NCI-H2171 treated with DMSO at 0.1 percent for 48 hours (cell line): ENCODE data around the gene CYBA.

Experiments
- DNase-seq: peaks from one replicate; lab custom pipeline; 2025; lab: John Stamatoyannopoulos, UW

The CYBA gene

GRCh38 chr16:88661468-88661867, 10.6 kb upstream of the CYBA start:
- DNase-seq: no peak

GRCh38 chr16:88659160-88659559, 8.3 kb upstream of the CYBA start:
- no peak for DNase-seq

- DNase-seq: peak; percentile 40
Observed at GRCh38 chr16:88658714-88659113, 7.9 kb upstream of the CYBA start.

GRCh38 chr16:88657371-88657770, 6.5 kb upstream of the CYBA start:
- DNase-seq: no peak

- no peak for DNase-seq
Observed at GRCh38 chr16:88656291-88656980, 5.6 kb upstream of the CYBA start.

GRCh38 chr16:88655733-88656281, 5.0 kb upstream of the CYBA start:
- DNase-seq: no peak

- no peak for DNase-seq
Observed at GRCh38 chr16:88655053-88655732, 4.3 kb upstream of the CYBA start.

DNA sequence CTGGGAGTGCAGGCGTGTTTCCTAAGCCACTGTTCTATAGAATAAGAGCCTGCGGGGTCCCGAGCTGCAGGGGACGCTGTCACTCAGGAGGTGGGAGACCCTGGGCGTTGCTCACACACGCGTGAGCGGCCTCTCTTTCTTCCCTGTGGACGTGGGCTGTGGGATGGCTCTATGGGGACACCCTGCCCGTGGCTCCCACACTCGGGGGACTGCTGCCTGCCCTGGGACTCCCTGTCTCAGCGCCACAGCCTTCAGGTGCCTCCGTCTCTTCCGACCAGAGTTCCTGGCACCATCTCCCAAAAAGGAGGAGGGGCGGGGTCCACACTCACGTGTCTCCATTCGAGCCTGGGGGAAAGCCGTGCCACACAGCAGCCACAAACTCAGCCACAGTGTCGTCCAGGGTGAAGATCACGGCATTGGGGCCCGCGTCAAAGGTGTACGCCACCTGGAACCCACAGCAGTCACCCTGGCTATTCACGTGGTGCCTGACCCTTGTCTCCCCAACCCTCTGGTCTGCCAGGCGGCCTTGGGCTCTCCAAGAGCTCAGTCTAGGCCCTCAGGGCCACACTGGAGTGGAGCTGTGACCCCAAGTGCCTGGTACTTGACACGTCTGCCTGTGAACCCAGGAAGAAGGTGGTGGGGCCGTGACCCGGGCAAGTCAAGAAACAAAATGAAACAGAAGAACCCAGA, 3.7 kb upstream of the CYBA start:
- no peak for DNase-seq

DNA sequence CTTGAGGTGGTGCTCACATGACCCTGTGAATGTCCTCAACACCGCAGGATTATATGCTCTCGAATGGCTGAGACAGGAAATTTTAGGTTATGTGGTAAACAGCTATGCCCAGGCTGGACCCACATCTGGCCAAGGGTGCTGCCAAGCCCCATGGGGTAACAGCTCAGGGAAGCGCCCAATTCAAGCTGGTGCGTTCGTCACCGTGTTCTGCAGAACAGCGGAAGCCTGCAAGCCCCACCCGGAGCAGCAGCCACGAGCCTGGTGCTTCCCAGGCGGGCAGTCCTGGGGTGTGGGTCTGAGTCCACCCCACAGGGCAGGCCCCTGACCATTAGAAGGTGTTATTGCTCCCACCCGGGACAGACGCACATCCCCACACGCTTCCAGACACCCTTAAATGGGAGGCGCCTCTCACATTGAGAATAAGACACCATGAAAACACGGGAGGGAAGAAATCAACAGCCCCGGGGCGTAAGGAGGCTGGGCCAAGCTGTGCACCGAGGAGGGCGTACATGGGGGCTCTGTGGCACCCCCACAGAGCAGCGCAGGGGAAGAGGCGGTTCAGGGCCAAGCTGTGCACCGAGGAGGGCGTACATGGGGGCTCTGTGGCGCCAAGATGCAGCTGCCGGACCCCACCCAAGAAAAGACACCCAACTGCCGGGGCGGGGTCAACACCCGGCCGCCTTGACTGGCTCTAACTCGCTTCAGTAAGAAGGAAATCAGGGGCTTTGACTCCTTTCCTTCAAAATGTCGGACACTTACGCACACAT, 2.9 kb upstream of the CYBA start:
- no peak for DNase-seq

DNA sequence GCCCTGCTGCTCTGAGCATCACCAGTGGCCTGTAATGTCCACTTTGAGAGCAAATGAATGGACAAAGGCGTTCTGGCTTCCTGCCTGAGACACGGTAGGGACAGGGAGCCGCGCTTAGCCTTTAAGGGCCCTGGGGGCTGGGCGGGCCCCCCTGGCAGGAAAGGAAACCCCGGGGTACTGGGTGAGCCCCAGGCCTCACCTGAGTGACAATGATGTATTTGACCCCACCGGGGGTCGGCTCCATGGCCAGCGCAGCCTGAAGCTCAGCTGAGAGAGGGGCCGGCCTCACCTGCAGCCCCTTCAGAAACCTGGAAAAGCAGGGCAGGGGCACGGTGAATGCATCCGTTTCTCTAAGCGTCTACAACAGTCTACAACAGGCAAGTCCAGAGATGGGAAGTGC, 2.2 kb upstream of the CYBA start:
- DNase-seq: no peak

GRCh38 chr16:88652762-88653063, 1.9 kb upstream of the CYBA start:
- DNase-seq: no peak

GRCh38 chr16:88651989-88652761, 1.3 kb upstream of the CYBA start:
- DNase-seq: no peak

DNA sequence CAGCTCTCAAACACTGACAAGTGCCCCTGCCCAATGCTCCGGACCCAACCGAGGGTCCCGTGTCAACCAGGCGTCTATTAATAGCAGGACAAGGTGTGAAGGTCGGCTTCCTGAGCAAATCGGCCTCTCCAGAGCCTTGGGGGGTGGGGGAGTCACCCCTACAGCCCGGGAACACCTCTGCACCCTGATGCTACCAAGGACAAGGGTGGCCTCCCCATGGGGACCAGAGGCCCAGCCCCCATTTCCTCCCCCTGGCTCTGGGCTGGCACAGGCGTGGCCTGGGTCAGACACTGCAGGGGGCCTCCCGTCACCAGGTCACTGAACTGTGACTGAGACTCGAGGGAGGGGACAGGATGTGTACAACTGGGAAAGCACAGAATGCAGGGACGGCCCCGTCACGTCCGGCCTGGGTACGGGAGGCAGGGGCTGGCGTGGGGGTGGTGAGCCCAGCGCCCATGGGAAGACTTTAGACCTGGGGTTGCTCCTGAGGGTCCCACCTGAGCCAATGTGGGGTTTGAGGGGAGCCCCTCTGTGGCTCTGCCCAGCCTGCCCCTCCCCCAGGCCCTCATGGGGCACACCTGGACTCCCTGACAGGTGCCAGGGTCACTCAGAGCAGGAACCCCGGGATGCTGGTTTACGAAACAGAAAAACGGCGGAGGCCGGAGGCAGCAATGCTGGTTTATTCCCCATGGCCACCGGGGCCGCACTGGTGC, 579 bp upstream of the CYBA start:
- DNase-seq: no peak

- DNase-seq: no peak
Observed at GRCh38 chr16:88649924-88650748, 717 bp downstream of the CYBA start.

DNA sequence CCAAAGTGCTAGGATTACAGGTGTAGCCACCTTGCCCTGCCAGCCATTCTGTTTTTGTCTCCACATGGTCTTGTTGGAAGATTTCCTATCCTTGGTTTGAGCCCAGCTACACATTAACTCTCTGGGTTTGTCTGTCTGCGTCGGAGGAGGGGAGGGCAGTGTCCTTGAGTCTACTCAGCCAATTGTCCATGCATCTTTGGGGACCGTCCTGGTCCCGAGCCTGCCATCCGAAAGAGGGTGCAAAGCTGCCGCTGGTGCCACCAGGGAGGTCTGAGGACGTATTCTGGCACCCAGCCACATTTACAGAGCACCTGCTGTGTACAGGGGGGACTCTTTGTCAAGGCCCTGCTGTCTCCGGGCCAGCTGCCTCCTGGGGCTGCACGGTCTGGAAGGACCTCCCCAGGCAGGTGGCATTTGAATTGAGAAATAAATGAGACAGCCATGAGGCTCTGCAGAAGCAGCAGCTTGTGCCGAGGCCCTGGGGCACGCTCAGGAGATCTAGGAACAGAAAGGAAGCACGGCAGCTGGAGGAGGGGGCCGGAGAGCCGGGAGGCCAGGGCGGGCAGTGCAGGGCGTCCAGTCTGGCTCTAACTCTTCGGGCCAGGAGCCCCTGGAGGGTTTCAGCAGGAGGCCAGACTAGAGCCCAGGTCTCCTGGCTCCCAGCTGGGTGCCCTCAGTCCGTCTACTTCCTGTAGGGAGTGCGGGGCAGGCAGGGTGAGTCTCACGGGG, 1.5 kb downstream of the CYBA start:
- peak; percentile 70 for DNase-seq

DNA sequence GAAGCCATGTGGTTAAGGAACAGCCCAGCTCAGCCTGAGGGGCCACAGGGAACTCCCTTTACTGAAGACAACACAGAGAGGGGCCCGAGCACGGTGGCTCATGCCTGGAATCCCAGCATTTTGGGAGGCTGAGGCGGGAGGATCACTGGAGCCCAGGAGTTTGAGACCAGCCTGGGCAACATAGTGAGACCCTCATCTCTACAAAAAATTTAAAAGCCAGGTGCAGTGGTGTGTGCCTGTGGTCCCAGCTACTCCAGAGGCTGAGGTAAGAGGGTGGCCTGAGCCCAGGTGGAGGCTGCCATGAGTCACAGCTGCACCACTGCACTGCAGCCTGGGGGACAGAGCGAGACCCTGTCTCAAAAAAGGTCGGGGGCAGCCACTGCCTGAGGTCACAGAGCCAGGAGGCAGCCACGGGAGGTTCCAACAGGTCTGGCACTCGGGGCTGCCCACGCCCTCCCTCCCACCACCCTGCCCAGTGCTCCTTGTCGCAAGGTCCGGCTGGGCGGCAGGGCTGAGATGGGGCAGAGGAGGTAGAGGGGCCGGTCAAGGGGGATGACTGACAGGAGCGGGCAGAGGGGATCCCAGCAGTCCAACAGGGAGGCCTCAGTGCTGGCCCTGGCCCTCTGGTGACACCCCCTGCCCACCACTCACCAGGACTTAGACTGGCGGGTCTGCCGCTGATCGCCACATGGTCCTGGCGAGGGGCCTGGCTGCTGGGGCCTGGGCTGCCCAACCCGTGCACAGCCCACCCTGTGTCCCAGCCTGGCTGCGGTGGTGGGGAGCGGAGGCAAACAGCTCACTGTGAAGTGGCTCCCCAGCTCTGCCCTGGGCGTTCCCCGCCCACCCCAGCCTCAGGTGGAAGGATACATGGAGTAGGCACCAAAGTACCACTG, 3.4 kb downstream of the CYBA start:
- DNase-seq: no peak

GRCh38 chr16:88646345-88647034, 4.4 kb downstream of the CYBA start:
- DNase-seq: no peak

DNA sequence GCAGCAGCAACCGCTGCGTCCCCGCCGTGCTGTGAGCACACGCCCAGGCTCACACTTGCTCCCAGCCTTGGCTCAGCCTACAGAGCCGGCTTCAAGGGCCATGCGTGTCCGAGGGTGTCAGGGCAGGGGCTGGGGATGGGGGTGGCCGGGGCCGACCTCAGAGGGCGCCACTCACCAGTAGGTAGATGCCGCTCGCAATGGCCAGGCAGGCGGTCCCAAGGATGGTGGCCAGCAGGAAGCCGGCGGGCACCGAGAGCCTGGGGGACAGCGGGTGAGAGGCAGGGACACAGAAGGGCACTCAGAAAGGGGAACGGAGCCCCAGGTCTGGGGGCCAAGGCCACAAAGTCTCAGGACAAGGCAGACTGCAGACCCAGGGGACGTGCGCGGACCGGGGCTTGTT, 4.9 kb downstream of the CYBA start:
- no peak for DNase-seq
